GM18502 (cell line): Measurements from ENCODE around the gene UNC45A.

Experiments
- ATAC-seq: cut with Tn5 transposase; IDR thresholded peaks from one replicate; pipeline ENCODE4 v1.9.1; 2021; ENCODE audit warnings: mild to moderate bottlenecking; ENCODE audit not compliant: unreplicated experiment, poor library complexity

Gene UNC45A

GRCh38 chr15:90957791-90958190, 22.7 kb downstream of the UNC45A start:
- no peak for ATAC-seq

- no peak for ATAC-seq
Measured at GRCh38 chr15:90959028-90959595, 24.0 kb downstream of the UNC45A start.

GRCh38 chr15:90959894-90960293, 24.8 kb downstream of the UNC45A start:
- ATAC-seq, result no peak

- ATAC-seq, result no peak
Measured at GRCh38 chr15:90960298-90961091, 25.4 kb downstream of the UNC45A start.

GRCh38 chr15:90962021-90962420, 26.9 kb downstream of the UNC45A start:
- ATAC-seq, result no peak

- no peak for ATAC-seq
Measured at GRCh38 chr15:90966262-90966661, 31.2 kb downstream of the UNC45A start.

GRCh38 chr15:90967206-90967605, 32.1 kb downstream of the UNC45A start:
- ATAC-seq, result no peak

- no peak for ATAC-seq
Measured at GRCh38 chr15:90968434-90968833, 33.3 kb downstream of the UNC45A start.

- ATAC-seq, result no peak
Measured at GRCh38 chr15:90970274-90970673, 35.2 kb downstream of the UNC45A start.

- no peak for ATAC-seq
Measured at GRCh38 chr15:90972133-90972532, 37.0 kb downstream of the UNC45A start.

- no peak for ATAC-seq
Measured at GRCh38 chr15:90974216-90974615, 39.1 kb downstream of the UNC45A start.

- no peak for ATAC-seq
Measured at GRCh38 chr15:90979582-90979981, 44.5 kb downstream of the UNC45A start.

- peak; percentile 83 for ATAC-seq
Measured at GRCh38 chr15:90981681-90982080, 46.6 kb downstream of the UNC45A start.

- ATAC-seq, result peak; percentile 52
Measured at GRCh38 chr15:90982135-90982534, 47.0 kb downstream of the UNC45A start.

- peak; percentile 52 for ATAC-seq
Measured at GRCh38 chr15:90986790-90987507, 51.9 kb downstream of the UNC45A start.

- ATAC-seq, result no peak
Measured at GRCh38 chr15:90987561-90988141, 52.6 kb downstream of the UNC45A start.

- no peak for ATAC-seq
Measured at GRCh38 chr15:90988296-90988695, 53.2 kb downstream of the UNC45A start.

GRCh38 chr15:90989040-90989768, 54.1 kb downstream of the UNC45A start:
- no peak for ATAC-seq

- no peak for ATAC-seq
Measured at GRCh38 chr15:90990446-90990845, 55.4 kb downstream of the UNC45A start.

GRCh38 chr15:90991587-90992285, 56.7 kb downstream of the UNC45A start:
- ATAC-seq, result no peak
